ENCODE data around the gene TUBA4B.
A peak's percentile ranks its signal among the peaks of the same experiment; 100 is the strongest.
"Not testable (repeated sequence)": the region's sequence is repeated elsewhere in the genome, so short reads cannot be mapped to it uniquely, and the experiment has no call there.

The TUBA4B gene

DNA sequence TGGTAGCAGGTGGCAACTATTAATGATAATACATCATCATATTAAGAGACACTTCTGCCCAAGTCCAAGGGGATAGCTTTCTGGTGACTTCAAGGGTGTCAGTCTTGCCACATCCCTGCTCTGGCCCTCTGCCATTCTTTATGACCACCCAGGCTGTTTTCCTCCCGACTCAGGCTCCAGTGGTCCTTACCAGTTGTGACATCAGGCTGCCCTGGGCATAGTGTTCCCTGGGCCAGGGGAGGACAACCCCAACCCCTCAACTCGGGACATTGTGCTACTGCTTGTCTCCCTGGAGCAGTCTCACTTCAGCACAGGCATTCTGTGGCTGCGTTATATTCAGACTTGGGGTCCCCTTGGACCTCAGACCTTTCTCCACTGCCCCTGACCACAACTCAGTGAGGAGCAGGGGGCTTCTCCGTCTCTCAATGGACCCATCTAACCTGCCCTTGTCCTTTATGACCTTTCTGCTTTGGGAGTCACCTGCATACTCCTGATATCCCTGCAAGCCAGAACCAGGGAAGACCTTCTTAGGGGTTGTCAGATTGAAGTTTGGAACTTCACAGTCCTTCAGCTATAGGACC lies 39.0 kb downstream of the TUBA4B start:
- DNase-seq, result no peak

DNA sequence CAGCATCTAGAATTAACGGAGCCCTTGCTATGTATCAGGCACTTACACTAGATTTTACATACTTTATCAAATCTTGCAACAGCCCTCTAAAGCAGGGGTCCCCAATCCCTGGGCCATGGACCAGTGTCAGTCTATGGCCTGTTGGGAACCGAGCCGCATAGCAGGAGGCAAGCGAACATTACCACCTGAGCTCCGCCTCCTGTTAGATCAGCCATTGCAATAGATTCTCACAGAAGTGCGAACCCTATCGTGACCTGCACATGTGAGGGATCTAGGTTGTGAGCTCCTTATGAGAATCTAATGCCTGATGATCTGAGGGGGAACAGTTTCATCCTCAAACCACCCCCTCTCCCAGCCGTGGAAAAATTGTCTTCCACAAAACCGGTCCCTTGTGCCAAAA lies 39.6 kb downstream of the TUBA4B start:
- no peak for DNase-seq

DNA sequence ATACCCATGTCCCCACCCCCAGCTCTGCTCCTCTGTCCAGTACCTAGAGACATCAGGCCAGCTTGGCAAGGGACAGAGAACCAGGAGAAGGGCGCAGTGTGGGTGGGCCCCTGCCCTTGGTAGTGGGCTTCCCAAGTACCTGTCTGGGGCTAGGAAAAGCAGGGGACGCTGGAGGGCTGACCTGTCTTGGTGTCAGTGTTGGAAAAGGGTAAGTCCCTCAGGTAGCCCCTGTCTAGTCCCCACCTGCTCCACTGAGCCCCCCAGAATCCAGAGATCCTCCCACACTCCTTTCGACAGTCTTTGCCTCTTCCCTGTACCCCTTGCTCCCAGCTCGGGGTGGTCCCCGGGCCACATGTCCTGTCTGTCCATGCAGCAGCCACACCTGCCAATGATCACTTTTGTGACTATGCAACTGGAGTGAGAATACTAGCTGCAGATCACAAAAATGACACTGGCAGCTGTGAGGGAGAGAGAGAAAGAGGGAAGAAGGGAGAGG lies 40.7 kb downstream of the TUBA4B start:
- DNase-seq, result no peak

DNA sequence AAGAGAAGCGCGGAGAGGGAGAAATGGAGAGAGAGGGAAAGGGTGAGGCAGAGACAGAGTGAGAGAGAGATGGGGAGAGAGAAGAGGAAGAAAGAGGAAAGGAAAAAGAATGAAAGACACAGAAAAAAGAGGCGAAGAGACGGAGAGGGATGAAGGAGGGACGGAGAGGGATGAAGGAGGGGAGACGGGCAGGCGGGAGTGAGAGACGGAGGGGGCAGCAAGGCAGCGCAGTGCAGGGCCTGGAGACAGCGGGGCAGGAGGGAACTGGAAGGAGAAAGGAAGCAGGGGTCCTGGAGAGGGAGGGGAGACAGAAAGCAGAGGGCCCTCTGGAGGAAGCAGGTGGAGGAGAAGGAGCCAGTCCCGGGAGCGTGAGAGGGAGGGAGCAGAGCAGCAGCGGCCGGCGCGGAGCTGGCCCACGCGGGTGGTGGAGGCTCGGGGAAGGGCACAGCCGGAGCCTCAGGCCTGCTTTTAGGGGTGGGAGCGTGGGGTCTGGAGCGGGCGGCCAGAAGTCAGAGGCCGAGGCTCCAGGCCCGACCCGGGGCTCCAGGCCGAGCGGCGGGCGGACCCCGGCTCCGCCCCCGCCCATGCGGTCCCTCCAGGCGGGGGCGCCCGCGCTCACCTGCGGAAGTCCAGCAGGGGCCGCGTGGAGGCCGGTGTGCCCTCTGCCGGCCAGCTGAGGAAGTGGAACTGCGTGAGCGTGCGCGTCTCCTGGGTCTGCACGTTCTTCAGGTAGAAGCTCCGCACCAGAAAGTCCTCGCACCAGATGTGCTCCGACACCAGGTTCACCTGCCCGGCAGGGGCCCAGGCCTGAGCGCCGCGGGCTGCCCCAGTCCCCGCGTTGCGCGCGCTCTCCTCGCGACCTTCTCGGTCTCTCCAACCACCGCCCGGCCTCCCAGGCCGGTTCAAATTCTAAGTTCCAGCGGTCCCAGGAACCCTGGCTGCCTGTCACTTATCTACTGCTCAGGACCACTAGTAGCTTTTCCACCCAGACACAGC lies 41.6 kb downstream of the TUBA4B start:
- DNase-seq, result peak; percentile 90 to 91

DNA sequence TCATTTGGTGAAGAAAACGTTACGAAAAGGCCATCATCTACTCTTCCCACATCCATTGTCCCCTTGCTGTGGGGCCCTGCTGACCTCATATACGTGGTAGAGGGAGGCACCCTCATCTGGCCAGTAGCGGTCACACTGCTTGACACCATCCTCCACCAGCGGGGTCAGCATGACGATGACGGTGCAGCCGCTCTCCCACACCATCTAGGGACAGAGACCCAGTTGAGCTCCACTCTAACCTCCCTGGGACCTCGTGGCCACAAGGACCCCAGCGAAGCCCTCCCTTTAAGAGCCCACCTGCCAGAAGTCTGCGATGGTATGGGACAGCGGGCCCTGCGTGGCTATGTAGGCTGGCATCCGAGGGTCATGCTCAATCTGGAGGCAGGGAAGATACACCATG lies 43.1 kb downstream of the TUBA4B start:
- no peak for DNase-seq

DNA sequence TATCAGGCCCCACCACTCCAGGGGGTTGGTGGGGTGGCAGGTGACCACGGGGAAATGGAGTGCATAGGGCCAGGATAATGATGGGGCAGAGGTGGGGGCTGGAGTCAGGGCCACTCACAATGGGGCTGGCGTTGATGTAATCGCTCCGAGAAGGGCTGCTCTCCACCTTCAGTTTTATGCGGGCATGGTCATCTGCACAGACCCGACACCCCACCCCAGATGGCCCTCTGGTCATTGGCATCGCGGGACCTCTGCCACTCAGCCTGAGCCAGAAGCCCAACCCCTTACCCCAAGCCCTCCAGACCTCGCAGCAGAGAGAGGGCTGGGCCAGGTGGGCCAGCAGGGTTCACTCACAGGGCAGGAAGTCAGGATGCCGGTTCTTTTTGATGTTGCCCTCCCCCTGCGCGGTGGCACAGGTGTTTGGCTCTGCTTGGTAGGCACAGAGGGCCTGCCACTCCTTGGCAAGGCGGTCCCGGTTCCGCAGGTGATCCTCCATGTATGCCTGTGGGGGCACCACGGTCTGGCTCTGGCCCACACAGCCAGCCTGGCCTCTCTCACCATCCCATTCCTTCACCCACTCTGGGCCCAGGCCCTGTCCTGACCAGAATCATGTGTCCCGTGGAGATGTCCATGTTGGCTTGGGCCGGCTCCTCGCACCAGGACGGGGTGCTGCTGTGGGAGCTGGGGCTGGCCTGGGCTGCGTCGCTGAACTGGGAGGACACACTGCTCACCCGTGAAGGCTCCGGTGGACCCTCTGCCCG lies 43.8 kb downstream of the TUBA4B start:
- DNase-seq, result no peak

DNA sequence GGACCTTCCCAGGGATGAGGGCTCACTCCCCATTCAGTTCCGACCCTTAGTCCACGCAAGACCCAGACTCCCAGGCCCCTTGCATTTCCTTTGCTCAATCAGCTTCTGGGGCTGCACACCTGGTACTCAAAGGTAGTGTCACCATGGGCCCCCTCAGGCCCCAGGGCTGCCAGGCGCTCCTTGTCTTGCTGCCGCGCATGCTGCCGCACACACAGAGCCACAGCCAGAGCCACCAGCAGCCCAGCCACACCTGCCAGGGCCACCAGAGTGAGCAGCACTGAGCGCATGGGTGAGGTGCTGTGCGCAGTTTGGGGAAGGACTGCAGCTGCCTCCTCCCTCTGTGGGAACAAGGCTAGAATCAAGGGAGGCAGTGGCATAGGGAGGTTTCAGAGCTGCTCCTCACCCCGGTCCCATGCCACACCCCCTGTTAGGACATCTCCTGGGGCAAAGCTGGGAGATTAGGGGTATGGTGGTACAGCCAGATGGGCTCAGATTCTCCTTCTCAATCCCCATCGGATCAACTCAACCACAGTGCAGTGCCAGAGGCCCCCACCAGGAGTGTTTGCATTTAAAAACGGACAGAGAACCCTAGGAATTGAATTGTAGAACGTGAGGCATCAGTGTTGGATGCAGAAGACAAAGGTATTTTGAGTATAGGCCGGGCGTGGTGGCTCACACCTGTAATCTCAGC lies 44.9 kb downstream of the TUBA4B start:
- no peak for DNase-seq

DNA sequence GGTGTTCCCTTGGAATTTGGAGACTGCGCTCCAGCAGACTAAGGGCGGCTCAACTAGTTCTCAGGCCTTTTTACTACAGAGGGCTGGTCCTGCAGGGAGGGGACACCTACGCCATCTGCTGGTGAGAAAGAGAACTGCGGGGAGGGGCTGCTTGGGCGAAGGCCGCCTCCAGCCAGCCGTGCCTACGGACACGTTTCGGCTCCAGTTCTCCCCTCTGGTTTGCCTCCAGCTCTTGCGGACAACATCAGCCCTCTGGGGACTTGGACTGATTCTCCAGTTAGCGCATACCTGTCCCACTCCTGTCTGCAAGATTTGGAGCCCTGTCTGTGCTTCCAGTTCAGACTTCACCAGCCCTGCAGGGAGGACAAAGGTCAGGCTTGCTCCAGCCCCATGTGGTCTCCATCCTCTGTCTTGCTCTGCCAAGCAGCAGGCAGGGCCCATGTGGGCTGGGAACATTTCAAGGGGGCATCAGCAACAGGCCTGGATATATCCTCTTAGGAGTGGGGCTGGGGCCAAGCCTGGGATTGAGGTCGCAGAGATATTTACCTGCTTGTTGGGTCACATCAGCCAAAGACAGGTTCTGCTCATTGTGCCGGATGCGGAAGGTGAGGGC lies 45.8 kb downstream of the TUBA4B start:
- DNase-seq, result peak; percentile 97

DNA sequence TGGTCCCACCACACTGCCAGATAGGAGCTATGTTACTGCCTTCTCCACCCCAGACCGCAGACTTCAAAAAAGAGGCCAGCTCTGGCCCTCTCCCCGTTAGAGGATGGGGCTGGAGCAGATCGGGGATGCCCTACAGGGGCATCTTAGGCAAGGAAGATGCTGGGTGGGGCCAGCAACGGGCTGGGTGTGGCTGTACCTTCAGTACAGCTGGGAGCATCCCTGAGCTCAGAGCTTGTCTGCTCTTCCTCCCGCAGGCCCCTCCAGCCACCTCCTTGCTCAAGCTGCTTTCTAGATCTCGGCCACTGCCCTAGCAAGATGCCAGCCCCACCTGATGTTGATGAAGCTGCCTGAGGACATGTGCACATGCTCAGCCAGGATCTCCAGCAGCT lies 46.3 kb downstream of the TUBA4B start:
- DNase-seq, result no peak

DNA sequence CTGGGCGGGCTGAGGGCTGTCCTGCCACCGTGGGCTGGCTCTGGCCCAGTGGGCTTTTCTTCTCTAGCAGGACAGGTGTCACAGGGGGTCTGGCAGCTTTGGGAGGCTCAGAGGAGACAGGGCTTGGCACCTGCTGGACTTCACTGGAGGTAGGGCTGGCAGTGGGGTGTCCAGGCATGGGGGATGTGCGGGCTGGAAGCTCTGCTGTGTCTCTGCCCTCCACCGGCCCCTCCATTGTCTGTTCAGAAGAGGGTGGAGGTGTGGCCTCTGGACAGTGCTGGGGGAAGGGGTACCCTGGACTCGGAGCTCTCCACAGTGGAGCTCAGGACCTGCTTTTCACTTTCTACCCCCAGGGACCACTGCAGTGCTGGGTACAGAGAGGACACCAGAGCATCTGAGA lies 47.0 kb downstream of the TUBA4B start:
- DNase-seq, result no peak

DNA sequence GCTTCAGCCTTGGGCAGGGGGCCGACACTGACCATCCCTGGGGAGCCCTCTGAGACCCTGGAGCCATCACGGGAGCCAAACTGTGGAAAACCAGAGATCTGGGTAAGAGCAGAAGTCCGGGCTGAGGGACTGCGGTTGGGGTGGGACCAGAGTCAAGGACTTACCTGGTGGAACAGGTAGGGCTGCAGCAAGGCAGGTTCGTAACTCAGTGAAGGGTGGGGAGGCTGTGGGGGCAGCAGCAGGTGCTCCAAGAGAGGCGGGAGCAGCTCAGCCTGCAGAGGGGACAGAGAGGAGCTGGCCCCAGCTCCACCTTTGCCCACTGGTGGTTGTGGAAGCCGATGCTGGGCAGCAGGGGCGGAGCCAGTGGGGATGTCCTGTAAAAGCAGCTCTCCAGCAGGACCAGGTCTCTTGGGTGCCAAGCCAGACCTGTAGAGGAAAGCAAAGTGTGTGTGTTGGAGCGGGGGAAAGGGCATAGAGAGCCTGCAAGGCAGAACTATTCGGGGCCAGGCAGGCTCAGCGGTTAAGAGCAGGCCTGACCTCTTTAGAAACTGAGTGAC lies 49.4 kb downstream of the TUBA4B start:
- no peak for DNase-seq

DNA sequence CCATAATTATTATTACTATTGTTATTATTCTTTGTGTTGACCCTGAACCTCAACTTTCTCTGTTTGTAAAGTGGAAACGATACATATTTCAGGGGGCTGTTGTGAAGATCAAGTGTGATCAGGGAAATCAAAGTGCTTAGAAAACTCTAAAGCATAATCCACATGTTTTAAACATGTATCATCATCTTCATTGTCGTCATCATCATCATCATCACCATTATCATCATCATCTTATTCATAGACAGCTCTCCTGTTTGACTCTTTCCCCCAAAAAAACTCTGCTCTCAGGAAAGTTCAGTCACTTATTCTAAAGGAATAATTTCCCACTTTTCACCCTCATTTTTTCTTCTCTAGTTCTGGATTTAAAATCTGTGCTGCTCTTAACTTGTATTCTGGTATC lies 51.2 kb downstream of the TUBA4B start:
- DNase-seq, result no peak

DNA sequence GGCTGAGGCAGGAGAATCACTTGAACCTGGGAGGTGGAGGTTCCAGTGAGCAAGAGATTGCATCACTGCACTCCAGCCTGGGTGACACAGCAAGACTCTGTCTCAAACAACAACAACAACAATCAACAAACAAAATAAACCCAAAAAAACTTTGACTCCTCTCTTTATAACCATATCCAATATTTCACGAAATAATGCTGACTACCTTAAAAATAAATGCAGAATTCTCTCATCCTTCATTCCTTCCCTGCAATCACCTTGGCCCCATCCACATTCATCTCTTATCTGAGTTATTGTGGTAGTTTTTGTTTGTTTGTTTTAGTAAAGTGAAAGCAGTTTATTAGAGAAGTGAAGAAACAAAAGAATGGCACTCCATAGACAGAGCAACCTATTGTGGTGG lies 53.0 kb downstream of the TUBA4B start:
- no peak for DNase-seq

DNA sequence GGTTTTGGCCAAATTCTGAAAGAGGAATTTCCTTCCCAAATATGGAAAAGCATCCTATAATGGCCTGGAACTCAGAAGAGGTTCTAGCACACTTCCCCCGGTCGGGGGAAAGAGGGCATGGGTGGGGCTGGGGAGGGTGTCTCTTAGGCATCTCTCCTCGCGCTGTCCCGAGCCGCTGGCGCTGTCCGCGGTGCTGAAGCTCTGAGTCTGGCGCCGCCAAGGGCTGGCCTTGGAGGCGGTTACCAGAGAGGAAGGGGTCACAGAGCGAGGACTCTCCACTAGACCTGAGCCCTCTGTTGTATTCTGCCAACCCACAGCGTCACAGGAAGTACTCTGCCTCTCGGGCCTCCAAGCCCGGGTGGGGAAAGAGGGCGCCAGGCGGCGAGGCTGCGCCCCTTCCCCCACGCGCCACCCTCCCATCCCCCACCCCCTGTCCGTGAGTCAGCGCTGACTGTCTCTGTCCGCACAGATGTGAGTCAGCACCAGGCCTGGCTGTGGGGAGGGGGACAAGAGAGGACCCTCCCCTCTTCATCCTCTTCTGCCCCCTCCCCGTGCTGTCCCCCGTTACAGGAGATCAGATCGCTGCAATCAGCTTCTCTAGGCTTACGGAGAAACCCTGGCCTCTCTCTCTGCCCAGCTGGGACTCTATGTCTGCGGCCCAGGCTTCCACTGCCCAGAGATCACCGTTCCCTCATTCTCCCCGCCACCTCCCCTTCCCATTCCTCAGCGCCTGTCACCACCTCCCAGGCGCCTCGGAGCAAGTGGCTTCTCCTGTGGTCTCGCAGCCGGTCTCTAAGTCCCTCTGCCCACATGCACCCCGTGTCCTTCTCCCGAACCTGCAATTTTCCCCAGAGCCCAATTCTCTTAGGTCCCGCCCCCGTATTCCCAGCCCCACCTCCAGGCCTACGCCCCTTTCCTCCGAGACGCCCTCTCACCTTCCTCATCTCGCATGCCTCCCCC lies 55.4 kb downstream of the TUBA4B start:
- DNase-seq, result peak; percentile 75 to 79

DNA sequence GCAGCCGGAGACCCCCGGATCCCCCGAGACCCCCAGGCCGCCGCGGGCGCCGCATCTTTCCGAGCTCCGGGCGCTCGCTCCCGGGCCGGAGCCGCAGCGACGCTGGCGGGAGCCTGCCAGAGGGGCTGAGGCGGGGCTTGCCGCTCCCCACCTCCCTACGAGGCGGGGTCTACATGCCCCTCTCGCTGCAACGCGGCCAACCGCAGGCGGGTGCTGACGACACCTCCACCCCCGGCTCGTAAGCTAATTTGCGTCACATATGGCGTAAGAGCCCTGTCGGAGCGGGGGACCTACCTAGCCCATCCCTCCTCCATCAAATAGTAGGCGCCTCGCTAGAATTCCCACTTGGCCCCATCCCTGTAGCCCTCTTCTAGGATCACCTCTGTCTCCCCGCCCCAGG lies 56.2 kb downstream of the TUBA4B start, which contains the start of gene PTPRN:
Gene PTPRN (minus strand): TSS at position 124 of the 400 bp plus-strand sequence. CDS start 69 bp downstream, at position 55.
- no peak for DNase-seq

DNA sequence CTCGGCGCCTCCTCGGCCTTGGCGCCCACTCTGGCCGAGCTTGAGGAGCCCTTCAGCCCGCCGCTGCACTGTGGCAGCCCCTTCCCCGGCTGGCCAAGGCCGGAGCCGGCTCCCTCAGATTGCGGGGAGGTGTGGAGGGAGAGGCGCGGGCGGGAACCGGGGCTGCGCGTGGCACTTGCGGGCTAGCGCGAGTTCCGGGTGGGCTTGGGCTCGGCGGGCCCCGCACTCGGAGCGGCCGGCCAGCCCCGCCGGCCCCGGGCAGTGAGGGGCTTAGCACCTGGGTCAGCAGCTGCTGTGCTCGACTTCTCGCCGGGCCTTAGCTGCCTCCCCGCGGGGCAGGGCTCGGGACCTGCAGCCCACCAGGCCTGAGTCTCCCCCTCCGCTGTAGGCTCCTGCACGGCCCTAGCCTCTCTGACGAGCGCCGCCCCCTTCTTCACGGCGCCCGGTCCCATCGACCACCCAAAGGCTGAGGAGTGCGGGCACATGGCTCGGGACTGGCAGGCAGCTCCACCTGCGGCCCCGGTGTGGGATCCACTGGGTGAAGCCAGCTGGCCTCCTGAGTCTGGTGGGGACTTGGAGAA lies 59.7 kb downstream of the TUBA4B start:
- not testable (repeated sequence) for DNase-seq

DNA sequence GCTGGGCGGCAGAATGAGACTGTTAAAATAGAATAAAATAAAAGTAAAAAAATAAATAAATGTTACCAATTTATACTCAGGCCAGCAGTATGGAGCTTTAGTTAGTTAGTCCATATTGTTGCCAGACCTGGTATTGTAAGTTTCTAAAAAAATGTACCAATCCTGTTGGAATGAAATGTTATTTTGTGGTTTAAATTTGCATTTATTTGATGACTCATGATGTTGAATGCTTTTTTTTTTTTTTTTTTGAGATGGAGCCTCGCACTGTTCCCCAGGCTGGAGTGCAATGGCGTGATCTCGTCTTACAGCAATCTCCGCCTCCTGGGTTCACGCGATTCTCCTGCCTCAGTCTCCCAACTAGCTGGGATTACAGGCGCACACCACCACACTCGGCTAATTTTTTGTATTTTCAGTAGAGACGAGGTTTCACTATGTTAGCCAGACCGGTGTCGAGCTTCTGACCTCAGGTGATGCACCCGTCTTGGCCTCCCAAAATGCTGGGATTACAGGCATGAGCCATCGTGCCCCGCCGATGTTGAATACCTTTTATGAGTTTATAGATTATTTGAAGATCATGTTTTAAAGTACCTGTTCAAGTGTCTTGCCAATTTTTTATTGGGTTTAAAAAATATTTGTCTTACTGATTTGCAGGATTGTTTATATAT lies 61.9 kb downstream of the TUBA4B start:
- DNase-seq, result no peak
